Stimulated activated CD8-positive, alpha-beta memory T cell treated with anti-CD3 and anti-CD28 coated beads, Interleukin-7, amount 100 ng/mL, for 1 hour (primary cell): Measurements from ENCODE around the gene ELMOD3.
"Not testable (repeated sequence)": the region's sequence is repeated elsewhere in the genome, so short reads cannot be mapped to it uniquely, and the experiment has no call there.

Source experiments
- DNase-seq, 2 donors: peaks; one replicate each; pipeline ENCODE4 v3.0.0-alpha.2; 2020; ENCODE audit warnings: low read depth in 2 of 2

Gene ELMOD3

DNA sequence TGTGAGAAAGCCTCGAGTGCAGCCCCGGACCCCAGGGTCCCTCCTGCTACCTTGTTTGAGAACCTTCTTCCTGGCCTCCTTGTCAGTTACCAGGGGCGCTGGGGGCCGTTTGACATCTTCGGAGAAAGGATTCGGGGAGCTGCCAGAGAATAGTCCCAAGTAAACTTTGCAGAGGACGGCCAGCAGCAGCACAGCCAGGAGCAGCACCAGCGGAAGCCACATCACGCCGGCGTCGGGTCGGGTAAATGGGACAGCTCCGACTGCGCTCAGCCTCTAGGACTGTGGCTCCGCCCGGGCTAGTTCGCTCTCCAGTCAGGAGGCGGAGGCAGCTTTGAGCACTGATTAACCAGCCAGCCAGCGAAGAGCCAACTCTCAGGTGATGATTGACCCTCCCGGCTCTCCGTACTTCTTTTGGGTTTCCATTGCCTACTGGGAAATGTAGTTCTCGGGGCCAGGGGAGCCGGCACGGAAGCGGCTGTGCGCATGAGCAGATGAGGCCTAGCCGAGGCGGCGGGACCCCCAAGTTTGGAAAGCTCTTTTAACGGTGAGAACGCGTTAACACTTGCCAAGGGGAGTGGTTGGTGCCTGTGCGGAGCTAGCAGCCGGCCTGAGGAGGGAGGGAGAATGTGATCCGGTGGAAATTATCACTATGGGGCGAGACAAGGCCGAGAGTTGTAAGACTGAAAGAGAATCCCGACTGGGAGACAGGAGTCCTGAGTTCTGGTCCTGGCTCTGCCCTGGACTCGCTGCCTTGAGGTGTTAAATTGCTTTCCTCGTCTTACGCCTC lies at the start of gene ELMOD3, which contains the start of gene RETSAT:
TSS of gene ELMOD3 (plus strand) at position 484 of the 787 bp plus-strand sequence. CDS start 2,430 bp downstream, outside the sequence.
TSS of gene RETSAT (minus strand) at position 243 of the 787 bp plus-strand sequence. CDS start at position 222, 21 bp downstream.
- peak; percentile 89 to 92 for DNase-seq

- no peak for DNase-seq
These were observed 47.1 kb upstream of the ELMOD3 start for GRCh38 chr2:85307527-85307897.

GRCh38 chr2:85308201-85308600 lies 46.4 kb upstream of the ELMOD3 start:
- DNase-seq = no peak

DNA sequence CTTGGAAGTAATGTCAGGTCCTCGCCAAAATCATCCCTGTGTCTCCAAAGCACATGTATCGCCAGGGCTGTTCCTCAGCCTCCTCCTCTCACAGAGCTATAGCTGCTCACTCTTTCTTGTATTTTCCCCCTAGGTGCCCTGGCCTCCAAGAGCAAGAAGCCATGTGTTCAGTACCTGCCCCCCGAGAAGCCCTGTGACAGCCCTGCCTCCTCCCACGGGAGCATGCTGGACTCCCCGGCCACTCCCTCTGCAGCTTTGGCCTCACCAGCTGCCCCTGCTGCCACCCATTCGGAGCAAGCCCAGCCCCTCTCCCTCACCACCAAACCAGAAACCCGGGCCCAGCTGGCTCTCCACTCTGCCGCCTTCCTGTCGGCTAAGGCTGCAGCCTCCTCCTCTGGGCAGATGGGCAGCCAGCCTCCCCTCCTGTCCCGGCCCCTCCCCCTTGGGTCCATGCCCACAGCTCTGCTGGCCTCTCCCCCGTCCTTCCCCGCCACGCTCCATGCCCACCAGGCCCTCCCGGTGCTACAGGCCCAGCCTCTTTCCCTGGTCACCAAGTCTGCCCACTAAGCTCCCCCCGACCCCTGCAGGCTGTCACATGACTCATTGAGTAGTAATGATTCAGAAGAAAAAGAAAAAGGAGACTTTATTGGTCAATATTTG lies 45.5 kb upstream of the ELMOD3 start:
- DNase-seq = no peak

- DNase-seq = no peak
These were observed 44.8 kb upstream of the ELMOD3 start for GRCh38 chr2:85309699-85310321.

- DNase-seq = no peak
These were observed 44.2 kb upstream of the ELMOD3 start for GRCh38 chr2:85310330-85310729.

DNA sequence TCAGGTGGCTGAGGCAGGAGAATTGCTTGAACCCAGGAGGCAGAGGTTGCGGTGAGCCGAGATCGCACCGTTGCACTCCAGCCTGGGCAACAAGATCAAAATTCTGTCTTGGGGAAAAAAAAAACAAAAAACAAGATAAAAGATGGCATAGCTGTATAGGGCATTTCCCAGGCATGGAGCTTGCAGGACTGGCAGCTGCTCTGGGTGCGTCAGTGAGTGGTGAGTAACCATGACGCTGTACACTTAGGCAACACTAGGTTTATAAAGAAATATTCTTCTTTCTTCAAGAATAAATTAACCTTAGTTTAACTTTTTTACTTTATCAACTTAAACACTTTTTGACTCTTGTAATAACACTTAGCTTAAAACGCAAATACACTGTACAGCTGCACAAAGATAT lies 42.2 kb upstream of the ELMOD3 start:
- no peak for DNase-seq

DNA sequence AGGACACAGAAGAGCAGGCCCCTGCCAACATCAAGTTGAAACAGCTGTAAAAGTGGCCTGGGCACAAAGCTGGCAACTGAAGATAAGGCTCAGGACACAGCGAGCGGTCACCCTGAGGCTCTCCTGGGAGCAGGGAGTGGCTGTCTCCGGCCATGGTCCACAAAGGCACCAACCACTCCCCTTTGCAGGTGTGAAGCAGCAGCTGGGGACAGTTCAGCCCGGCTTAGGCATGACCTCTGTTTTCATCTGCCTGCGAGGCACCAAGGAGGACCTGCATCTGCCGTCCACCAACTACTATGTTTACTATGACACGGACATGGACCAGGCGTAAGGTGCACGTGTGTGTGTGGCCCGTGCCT lies 39.7 kb upstream of the ELMOD3 start:
- DNase-seq = no peak

- not testable (repeated sequence) for DNase-seq
These were observed 38.6 kb upstream of the ELMOD3 start for GRCh38 chr2:85315921-85316320.

- no peak for DNase-seq
These were observed 36.1 kb upstream of the ELMOD3 start for GRCh38 chr2:85318222-85319074.

DNA sequence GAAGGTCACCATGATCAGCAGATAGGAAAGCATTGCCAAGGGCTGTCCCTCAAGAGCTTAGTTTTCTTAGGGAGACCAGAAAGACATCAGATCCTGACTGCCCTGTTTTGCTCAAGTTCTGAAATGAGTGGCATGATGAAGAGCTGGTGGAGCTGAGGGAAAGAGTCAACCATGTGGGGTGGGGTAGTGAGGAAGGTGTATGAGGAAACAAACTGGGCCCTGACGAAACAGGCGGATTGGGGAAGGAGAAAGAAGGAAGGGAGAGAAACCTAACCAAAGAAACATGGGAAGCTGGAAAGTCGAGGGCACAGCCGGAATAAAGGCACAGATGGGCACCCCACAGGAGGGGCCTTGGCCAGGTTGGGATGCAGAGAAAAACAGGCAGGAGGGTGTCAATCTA lies 34.8 kb upstream of the ELMOD3 start:
- no peak for DNase-seq

DNA sequence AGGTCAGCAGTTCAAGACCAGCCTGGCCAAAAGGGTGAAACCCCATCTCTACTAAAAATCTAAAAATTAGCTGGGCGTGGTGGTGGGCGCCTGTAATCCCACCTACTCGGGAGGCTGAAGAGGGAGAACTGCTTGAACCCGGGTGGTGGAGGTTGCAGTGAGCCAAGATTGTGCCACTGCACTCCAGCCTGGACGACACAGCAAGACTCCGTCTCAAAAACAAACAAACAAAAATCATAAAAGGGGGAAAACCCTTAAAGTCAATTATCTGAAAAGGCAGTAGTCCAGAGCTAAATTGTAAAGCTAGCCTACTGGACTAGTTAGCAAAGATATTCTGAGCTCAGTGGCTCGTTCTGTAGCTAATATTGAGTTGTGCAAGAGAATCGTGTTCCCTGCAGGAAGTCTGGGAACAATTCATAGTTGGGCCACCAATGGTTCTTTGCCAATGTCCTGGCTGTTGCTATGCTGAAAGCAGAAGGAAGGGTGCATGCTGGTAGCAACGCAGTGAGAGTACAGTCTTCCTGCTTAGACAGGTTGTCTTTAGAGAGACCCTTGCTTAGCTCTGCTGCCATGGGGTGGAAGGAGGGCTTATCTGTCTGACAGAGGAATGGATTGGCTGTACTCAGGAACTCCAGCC lies 31.1 kb upstream of the ELMOD3 start:
- DNase-seq = no peak

DNA sequence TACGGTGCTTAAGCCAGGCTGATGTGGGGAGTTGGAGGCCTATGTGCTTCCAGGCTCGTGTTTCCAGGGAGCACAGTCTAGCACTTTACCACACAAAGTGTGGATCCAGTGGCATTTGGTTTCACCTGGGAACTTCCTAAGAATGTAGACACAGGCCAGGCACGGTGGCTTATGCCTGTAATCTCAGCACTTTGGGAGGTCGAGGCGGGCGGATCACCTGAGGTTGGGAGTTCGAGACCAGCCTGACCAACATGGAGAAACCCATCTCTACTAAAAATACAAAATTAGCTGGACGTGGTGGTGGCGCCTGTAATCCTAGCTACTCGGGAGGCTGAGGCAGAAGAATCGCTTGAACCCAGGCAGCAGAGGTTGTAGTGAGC lies 30.6 kb upstream of the ELMOD3 start:
- not testable (repeated sequence) for DNase-seq

- no peak for DNase-seq
These were observed 29.7 kb upstream of the ELMOD3 start for GRCh38 chr2:85324639-85325465.

DNA sequence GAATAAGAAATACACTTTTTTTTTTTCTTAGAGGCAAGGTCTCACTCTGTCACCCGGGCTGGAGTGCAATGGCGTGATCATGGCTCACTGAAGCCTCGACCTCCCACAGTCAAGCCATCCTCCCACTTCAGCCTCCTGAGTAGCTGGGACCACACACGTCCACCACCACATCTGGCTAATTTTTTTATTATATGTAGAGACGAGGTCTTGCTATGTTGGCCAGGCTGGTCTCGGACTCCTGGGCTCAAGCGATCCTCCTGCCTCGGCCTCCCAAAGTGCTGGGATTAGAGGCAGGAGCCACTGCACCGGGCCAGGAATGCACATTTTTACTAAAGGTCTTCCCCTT lies 29.1 kb upstream of the ELMOD3 start:
- DNase-seq = no peak

GRCh38 chr2:85326406-85327159 lies 28.0 kb upstream of the ELMOD3 start:
- DNase-seq = no peak

DNA sequence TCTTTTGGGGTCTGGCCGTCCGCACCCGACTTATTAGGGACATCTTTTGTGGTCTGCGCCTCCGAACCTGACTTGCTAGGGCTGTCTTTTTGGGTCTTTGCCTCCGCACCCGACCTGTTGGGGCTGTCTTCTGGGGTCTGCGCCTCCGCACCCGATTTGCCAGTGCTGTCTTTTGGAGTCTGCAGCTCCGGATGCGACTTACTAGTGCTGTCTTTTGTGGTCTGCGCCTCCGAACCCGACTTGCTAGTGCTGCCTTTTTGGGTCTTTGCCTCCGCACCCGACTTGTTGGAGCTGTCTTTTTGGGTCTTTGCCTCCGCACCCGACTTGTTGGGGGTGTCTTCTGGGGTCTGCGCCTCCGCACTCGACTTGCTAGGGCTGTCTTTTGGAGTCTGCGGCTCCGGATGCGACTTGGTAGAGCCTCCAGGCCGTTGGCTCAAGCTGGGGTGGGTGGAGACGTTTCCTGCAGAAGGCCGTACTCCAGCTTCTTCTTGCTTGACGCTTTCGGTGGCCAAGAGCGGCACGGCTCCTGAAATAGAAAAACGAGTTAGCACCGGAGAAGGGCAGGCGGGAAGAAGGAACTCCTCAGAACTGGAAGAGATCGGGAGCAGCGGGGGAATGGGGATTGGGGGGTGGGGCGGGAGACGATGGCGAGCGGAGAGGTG lies 27.3 kb upstream of the ELMOD3 start:
- peak; percentile 25 for DNase-seq

- DNase-seq = peak; percentile 85 to 87
These were observed 26.5 kb upstream of the ELMOD3 start, which contains the start of gene TGOLN2 for GRCh38 chr2:85327822-85328617. TGOLN2 (minus strand) TSS chr2:85327989; CDS start chr2:85327962, 27 bp downstream.
